ENCODE results near the gene ATF5. TPM values are rescaled to one million over a fixed set of nuclear protein-coding genes. Genes with fewer than 3 reads are reported as not detected.

The ATF5 gene
- total and polyA plus RNA-seq, 9 donors = 4.3 to 23.5 (median 16.3) TPM

DNA sequence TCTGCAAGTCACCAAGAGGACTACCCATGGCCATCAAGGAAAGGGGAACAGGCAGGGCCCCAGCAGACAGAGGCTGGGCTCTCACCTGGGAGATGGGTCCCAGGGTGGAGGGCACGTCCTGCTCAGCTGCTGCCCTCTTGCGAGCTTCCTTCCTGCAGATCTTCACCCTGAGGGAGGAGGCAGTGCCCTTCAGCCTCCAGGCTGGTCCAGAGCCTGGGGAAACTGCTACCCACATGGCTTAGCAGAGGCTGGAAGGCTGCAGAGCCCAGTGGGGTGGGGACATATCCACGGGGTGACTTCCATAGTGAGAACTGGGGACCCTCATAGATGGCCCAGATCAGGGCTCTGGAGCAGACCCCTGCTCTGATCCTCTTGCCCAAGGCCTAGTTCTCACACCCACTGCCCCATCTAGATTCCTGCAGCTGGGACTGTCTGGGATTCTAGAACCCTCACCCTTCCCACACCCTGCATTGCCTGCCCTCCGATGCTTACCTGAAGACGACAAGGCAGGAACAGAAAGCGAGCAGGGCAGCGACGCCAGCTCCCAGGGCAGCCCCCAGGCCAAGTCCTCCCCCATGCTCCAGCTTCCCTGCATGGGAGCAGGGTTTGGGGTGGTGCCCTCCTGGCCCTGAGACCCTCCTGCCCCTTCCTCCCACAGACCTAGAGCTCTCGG is 22.9 kb downstream of the ATF5 start:
- no peaks in the 10 kb centered on the region for H3K36me3 ChIP-seq
- peak overlapping the region; percentile 9 to 86 for H3K27ac ChIP-seq
- peaks cover 37% of the 10 kb centered on the region for H3K4me1 ChIP-seq (ENCODE audit: insufficient read depth)
- no peak overlapping the region for H3K4me3 ChIP-seq
- intact Hi-C loops (cut with DNase I) = no loop called here
- DNase-seq = peak in 1 of 5 donors; percentile 46
- H3K27me3 ChIP-seq = no peaks in the 10 kb centered on the region
- no peaks in the 10 kb centered on the region for H3K9me3 ChIP-seq
- TF ChIP-seq, protein P1, sequence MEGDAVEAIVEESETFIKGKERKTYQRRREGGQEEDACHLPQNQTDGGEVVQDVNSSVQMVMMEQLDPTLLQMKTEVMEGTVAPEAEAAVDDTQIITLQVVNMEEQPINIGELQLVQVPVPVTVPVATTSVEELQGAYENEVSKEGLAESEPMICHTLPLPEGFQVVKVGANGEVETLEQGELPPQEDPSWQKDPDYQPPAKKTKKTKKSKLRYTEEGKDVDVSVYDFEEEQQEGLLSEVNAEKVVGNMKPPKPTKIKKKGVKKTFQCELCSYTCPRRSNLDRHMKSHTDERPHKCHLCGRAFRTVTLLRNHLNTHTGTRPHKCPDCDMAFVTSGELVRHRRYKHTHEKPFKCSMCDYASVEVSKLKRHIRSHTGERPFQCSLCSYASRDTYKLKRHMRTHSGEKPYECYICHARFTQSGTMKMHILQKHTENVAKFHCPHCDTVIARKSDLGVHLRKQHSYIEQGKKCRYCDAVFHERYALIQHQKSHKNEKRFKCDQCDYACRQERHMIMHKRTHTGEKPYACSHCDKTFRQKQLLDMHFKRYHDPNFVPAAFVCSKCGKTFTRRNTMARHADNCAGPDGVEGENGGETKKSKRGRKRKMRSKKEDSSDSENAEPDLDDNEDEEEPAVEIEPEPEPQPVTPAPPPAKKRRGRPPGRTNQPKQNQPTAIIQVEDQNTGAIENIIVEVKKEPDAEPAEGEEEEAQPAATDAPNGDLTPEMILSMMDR (IDR thresholded peaks at IDR 0.05) = no peak
- no peak for TF ChIP-seq POLR2A (IDR thresholded peaks at IDR 0.05)
- TF ChIP-seq EP300 (IDR thresholded peaks at IDR 0.05) = no peak
- WGBS, 3 donors = 14 to 32% (median 24%) methylated on average over 9 of the region's 9 CpGs

GRCh38 chr19:49952479-49952836 is 23.5 kb downstream of the ATF5 start:
- TF ChIP-seq, protein P1 (IDR thresholded peaks at IDR 0.05) = no peak
- no peak for TF ChIP-seq POLR2A (IDR thresholded peaks at IDR 0.05)
- TF ChIP-seq EP300 (IDR thresholded peaks at IDR 0.05) = no peak
- no peaks in the 10 kb centered on the region for H3K27me3 ChIP-seq
- H3K9me3 ChIP-seq = no peaks in the 10 kb centered on the region
- intact Hi-C loops (cut with DNase I) = no loop called here
- peaks cover 37% of the 10 kb centered on the region for H3K4me1 ChIP-seq (ENCODE audit: insufficient read depth)
- DNase-seq = peak in 2 of 5 donors; percentile 16 to 49
- no peaks in the 10 kb centered on the region for H3K36me3 ChIP-seq
- H3K4me3 ChIP-seq = no peak overlapping the region
- peak overlapping the region; percentile 9 to 86 for H3K27ac ChIP-seq

- intact Hi-C loops (cut with DNase I) = no loop called here
- Histone ChIP-seq H3K4me1 (ENCODE audit: insufficient read depth) (peaks cover 37% of the 10 kb centered on the region), H3K27ac (peak overlapping the region; percentile 41 to 86), H3K9me3 (no peaks in the 10 kb centered on the region), H3K36me3 (no peaks in the 10 kb centered on the region), H3K27me3 (no peaks in the 10 kb centered on the region), H3K4me3 (no peak overlapping the region)
- WGBS, 3 donors = 5 to 15% (median 10%) methylated on average over 13 of the region's 13 CpGs
- peak in 1 of 5 donors; percentile 47 for DNase-seq
- no peak for TF ChIP-seq POLR2A (IDR thresholded peaks at IDR 0.05)
- TF ChIP-seq EP300 (IDR thresholded peaks at IDR 0.05) = no peak
- TF ChIP-seq, protein P1 (IDR thresholded peaks at IDR 0.05) = no peak
These were observed 23.9 kb downstream of the ATF5 start for GRCh38 chr19:49952906-49953305.

- H3K9me3 ChIP-seq = no peaks in the 10 kb centered on the region
- intact Hi-C loops (cut with DNase I) = no loop called here
- peaks cover 40% of the 10 kb centered on the region for H3K4me1 ChIP-seq (ENCODE audit: insufficient read depth)
- TF ChIP-seq, protein P1 (IDR thresholded peaks at IDR 0.05) = no peak
- TF ChIP-seq POLR2A (IDR thresholded peaks at IDR 0.05) = no peak
- DNase-seq = no peak
- peak overlapping the region; percentile 41 to 86 for H3K27ac ChIP-seq
- no peaks in the 10 kb centered on the region for H3K27me3 ChIP-seq
- no peaks in the 10 kb centered on the region for H3K36me3 ChIP-seq
- no peak overlapping the region for H3K4me3 ChIP-seq
- WGBS, 3 donors = 17 to 30% (median 23%) methylated on average over 7 of the region's 7 CpGs
These were observed 24.4 kb downstream of the ATF5 start for GRCh38 chr19:49953416-49953815.

Data from ovary (tissue), 9 donors.